Activated T-cell treated with anti-CD3 and anti-CD28 coated beads, Interleukin-2, amount 50 U/mL, for 1 hour (primary cell): ENCODE data around the gene CCAR1.
A peak's percentile ranks its signal among the peaks of the same experiment; 100 is the strongest.
"Not testable (repeated sequence)": the region's sequence is repeated elsewhere in the genome, so short reads cannot be mapped to it uniquely, and the experiment has no call there.

Experiments used
- DNase-seq: peaks from one replicate; pipeline ENCODE4 v3.0.0-alpha.2; 2020

The CCAR1 gene

DNA sequence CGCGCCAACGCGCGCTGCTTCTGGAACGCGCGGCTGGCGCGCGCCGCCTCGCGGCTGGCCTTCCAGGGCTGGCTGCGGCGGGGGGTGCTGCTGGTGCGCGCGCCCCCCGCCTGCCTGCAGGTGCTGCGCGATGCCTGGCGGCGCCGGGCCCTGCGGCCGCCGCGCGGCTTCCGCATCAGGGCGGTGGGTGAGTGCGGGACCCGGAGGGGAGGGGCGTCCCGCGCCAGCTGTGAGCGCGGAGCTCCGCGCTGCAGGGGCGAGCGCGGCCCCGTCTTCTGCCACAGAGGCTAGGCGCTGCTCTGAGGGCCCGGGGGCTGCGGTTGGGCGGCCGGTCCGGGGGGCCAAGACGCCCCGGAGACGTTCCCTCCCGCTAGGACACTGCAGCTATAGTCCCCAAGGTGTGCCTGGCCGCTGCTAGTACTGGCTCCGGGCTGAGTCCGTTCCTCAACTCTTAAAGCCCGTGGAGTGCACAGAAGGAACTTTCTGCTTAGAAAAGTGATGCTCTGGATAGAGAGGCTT is 107.1 kb downstream of the CCAR1 start:
- DNase-seq, result peak; percentile 43

- DNase-seq, result no peak
Measured at GRCh38 chr10:68828833-68829232, 107.8 kb downstream of the CCAR1 start.

- no peak for DNase-seq
Measured at GRCh38 chr10:68829521-68829920, 108.5 kb downstream of the CCAR1 start.

- no peak for DNase-seq
Measured at GRCh38 chr10:68829952-68830351, 108.9 kb downstream of the CCAR1 start.

DNA sequence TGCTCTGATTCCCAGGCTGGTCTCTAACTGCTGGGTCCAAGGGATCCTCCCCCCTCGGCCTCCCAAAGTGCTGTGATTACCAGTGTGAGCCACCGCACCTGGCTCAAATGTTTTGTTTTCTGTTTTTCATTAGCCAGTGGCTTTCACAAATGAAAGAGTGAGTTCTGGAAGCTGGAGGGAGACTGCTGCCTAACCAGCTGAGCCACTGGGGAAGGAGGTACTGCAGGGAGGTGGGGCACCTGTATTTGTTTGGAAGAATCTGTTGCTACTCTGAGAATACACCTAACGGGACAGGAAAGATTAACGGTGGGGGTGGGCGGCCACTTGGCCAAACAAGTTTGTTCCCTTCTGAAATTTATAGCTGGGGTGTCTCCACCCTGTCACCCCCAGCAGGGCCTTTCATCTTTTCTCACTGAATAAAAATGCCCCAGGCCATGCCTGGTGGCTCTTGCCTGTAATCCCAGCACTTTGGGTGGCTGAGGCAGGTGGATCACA is 111.0 kb downstream of the CCAR1 start:
- no peak for DNase-seq

DNA sequence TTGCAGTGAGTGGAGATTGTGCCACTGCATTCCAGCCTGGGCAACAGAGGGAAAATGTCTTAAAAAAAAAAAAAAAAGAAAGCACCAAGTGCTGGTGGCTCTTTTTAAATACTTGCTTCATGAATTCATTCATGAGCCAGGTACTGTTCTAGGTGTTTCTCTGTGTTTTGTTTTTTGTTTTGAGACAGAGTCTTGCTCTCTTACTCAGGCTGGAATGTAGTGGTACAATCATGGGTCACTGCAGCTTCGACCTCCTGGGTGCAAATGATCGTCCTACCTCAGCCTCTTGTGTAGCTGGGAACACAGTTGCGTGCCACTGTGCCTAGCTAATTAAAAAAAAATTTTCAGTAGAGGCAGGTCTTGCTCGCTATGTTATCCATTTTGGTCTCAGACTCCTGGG is 111.6 kb downstream of the CCAR1 start:
- no peak for DNase-seq

DNA sequence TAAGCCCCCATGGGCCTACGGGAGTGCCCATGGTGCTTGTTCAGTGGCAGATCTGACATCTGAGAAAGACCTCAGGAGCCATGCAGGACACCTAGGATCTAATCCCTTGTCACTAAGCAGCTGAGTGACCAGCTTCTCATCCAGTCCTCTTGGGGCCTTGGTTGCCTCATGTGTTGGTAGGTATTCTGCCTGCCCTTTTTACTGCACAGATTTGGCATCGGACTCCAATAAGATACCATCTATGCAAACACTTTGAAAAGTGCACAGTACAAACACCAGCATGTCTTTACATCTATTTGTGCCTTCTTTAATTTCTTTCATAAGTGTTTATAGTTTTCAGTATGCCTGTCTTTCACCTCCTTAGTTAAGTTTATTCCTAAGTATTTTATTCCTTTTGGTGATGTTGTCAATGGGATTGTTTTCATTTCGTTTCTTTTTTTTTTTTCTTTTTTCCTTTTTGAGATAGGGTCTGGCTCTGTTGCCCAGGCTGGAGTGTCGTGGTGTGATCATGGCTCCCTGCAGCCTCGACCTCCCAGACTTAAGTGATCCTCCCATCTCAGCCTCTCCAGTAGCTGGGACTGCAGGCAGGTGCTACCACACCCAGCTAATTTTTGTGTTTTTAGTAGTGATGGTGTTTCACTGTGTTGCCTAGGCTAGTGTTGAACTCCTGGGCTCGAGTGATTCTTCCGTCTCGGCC is 116.7 kb downstream of the CCAR1 start:
- no peak for DNase-seq

DNA sequence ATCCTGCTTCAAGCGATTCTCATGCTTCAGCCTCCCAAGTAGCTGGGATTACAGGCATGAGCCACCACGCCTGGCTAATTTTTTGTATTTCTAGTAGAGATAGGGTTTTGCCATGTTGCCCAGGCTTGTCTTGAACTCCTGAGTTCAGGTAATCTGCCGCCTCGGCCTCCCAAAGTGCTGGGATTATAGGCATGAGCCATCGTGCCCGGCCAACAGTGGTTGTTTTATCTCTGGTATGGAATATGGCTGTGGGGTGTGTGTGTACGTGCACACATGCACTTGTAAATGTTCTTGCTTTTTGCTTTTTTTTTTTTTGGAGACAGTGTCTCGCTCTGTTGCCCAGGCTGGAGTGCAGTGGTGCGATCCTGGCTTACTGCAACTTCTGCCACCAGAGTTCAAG is 119.6 kb downstream of the CCAR1 start:
- not testable (repeated sequence) for DNase-seq
